GM11168 (cell line): ENCODE results near the gene NRXN3.

Experiments used
- in situ Hi-C: fragments of 300-500 bp; cut with MboI; formaldehyde crosslinking; loops from one replicate; pipeline ENCODE4 v1.12.0; 2022; ENCODE audit warnings: low sequenced_read_pairs; ENCODE audit not compliant: unreplicated experiment

NRXN3 gene

DNA sequence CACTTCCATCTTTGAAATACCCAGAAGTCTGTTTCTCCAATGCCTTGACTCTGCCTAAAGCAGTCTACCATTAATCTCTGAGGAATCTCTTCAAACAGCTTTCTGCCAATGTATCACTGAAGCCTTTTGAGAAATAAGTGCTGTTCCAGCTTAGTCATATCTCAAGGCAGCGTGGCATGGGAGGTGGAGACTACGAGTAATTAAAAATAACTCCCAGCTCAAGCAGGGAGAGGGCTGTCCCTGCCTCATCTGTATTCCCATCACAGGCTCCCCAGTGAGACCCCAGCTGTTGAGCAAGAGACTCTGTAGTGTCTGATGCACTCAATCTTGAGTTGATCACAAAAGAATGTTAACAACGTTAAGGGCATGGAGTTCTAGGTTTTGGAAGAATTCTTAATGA lies 1340.5 kb downstream of the NRXN3 start:
- in situ Hi-C loops = no loop called here

DNA sequence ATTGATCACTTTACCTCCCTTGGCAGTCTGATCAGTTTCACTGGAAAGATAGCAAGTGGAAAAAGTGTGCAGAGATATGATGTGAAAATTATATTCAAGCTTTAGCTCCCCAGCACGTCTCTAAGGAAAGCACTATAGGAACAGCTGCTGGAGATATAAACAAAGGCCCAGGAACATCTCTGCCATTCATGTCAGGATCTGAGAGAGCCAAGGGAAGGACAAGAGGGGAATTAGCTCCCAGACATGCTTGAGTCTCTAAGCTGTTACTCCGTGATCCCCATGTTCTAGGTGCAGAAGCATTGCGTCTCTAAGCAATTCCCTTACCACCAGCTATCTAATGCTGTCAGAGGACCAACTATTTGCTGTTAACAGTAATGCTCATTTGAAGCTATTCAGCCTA lies 1341.0 kb downstream of the NRXN3 start:
- in situ Hi-C loops = no loop called here

DNA sequence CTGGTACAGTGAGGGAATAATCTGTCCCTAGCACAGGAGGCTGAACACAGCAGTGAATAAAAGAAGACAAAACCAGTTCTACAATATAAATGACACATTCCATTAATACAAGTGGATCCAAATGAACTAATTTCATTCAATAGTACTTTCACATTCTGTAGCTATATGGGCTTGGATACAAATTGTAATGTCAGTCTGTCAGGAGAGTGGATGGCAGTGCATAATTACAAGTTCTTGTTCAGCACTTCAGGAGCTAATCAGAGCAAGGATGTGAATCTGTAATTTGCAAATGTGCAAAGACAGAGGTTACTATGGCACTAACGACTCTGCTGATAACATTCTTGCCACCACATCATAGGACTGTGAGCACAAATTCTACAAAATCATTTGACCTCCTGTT lies 1343.3 kb downstream of the NRXN3 start:
- in situ Hi-C loops = no loop called here

DNA sequence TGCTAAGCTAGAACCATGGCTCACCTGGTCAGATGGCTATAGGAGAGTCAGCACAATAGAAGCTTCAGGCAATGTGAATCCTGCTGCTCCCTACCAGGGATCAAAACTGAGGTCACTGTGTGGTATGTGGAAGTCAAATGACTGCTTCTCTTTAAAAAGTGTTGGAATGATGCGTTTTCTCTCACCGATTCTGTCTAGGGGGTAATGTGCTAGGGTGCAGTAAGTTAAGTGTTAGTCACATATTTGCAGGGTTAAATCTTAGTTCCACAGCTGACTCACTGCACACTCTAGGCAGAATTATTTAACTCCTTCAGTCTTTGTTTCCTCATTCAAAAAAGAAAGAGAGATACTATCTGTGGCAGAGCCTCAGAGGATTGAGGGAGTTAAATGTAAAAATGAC lies 1344.5 kb downstream of the NRXN3 start:
- in situ Hi-C loops = no loop called here

DNA sequence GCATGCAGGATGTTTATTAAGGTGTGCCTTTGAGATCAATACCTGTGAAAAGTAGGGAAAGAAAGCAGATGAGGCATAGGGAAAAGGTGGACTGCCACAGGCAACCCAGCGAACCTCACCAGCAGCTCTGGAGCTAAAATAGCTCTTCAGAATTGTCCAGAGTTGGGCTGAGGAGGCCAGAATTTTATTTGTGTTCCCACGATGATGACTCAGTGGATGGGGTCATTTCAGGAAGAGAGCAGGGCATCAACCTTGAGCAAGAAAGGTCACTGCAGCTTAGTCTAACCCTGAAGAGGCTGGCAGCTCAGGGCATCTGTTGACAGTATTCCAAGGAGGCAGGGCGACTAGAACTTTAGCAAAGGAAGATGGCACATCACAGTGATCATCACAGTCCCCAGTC lies 1345.0 kb downstream of the NRXN3 start:
- in situ Hi-C loops = no loop called here

GRCh38 chr14:79516009-79516408 lies 1345.8 kb downstream of the NRXN3 start:
- in situ Hi-C loops = no loop called here

- in situ Hi-C loops = no loop called here
Observed at GRCh38 chr14:79525416-79525815, 1355.2 kb downstream of the NRXN3 start.

DNA sequence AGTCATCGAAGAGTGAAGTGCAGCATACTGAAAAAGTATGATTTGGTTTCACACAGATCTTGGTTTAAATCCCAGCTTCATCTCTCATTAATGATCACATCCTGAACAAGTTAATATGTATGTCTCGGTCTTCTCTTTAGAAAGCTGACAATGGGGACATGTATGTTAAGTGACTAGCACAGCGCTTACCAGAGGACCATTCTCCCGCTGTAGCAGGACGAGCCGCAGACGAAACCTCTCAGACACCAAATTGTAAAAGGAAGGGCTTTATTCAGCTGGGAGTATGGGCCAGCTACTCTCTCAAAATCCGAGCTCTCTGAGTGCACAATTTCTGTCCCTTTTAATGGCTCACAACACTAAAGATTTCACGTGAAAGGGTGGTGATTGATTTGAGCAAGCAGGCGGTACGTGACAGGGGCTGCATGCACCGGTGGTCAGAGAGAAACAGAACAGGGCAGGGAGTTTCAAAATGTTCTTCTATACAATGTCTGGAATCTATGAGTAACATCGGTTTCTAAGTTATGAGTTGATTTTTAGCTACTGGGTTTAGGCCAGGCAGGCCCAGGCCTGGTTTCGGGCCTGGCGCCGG lies 1358.7 kb downstream of the NRXN3 start:
- in situ Hi-C loops = no loop called here

GRCh38 chr14:79530555-79530954 lies 1360.4 kb downstream of the NRXN3 start:
- in situ Hi-C loops = no loop called here

GRCh38 chr14:79534703-79535353 lies 1364.7 kb downstream of the NRXN3 start:
- in situ Hi-C loops = no loop called here

- in situ Hi-C loops = no loop called here
Observed at GRCh38 chr14:79540394-79540793, 1370.2 kb downstream of the NRXN3 start.

GRCh38 chr14:79542121-79542520 lies 1371.9 kb downstream of the NRXN3 start:
- in situ Hi-C loops = no loop called here

GRCh38 chr14:79543348-79543747 lies 1373.2 kb downstream of the NRXN3 start:
- in situ Hi-C loops = no loop called here

DNA sequence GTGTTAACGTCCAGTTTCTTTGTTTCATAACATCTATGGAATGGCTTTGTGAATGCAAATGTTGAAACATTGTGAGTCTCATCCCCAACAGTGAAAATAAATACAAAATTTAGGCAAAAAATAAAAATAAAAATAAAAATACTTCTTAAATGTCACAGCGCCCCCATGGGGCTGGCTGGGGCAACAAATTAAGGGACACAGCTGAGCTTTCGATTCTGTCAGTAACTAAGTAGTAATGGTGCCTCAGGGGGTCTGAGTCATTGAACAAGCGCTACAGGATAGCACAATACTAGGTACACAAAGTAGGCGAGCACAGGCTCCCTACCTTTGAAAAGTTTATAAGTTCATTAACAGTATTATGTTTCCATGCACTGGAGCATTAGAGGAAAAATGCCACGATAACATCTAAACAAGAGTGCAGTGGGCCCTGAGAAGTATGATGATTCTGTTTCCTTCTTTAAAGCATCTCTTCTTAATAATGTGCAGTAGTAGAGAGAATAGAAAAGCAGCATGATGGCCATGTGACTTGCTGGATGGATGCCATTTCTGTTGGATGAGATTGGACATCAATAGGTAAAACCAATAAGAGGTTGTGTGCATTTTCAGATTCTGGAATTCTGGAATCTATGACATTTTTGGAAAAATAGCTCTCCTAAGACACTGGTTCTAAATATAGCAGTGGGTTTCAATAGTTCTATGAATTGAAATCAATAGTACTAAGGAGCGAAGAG lies 1374.0 kb downstream of the NRXN3 start:
- in situ Hi-C loops = no loop called here

DNA sequence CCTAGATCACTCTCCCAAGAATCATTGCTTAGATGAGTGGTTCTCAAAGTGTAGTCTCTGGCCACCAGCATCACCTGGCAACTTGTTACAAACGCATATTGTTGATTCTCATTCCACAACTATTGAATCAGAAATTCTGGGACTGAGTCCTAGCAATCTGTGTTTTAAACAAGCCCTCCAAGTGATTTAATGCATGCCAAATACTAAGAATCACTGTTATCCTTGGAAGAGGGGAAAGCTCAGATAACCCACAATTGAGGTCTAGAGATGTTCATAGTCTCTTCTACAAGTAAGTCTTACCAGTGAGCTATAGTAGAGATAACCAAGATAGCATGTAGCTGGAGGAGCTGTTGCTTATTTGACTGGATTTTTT lies 1374.5 kb downstream of the NRXN3 start:
- in situ Hi-C loops = no loop called here

DNA sequence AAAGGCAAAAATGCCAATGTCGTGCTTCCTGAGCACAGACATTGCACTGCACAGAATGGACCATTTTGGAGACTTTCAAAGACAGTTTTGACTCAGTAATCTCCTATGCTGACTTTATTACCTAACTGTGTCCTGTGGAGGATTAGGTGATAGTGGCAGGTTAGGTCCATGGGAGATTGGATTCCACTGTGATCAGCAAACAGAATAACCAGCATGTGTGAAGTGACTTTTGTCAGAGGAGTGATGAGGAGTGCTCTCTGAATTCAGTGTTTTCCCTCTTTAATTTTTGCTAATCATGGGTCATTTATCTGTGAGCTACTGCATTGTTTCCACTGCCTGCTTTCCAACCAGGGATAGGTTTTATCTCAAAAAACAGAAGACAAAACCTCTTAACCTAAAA lies 1378.7 kb downstream of the NRXN3 start:
- in situ Hi-C loops = no loop called here

- in situ Hi-C loops = no loop called here
Observed at GRCh38 chr14:79549515-79549914, 1379.3 kb downstream of the NRXN3 start.

- in situ Hi-C loops = no loop called here
Observed at GRCh38 chr14:79551523-79551922, 1381.3 kb downstream of the NRXN3 start.

GRCh38 chr14:79552778-79553177 lies 1382.6 kb downstream of the NRXN3 start:
- in situ Hi-C loops = no loop called here

- in situ Hi-C loops = no loop called here
Observed at GRCh38 chr14:79554816-79555215, 1384.6 kb downstream of the NRXN3 start.

GRCh38 chr14:79555429-79555828 lies 1385.3 kb downstream of the NRXN3 start:
- in situ Hi-C loops = no loop called here

GRCh38 chr14:79557309-79557708 lies 1387.1 kb downstream of the NRXN3 start:
- in situ Hi-C loops = no loop called here
